ENCODE results near the gene YTHDC1. TPM values are rescaled to one million over a fixed set of nuclear protein-coding genes. Genes with fewer than 3 reads are reported as not detected.

Gene YTHDC1
- total RNA-seq, 2 donors from 2014 or later: 170 to 184 TPM

GRCh38 chr4:68388347-68388865 is 38.5 kb upstream of the YTHDC1 start:
- Histone ChIP-seq H3K9me3 (ENCODE audit: control insufficient read depth, low read length) (no peaks in the 10 kb centered on the region), H3K27ac (ENCODE audit: low read depth, low read length) (no peak overlapping the region), H3K4me1 (ENCODE audit: control insufficient read depth, insufficient read depth, low read length) (peaks cover 10% of the 10 kb centered on the region), H3K36me3 (ENCODE audit: control insufficient read depth, insufficient read depth, low read length) (no peaks in the 10 kb centered on the region), H3K27me3 (ENCODE audit: control insufficient read depth, insufficient read depth, low read length, poor library complexity, severe bottlenecking) (no peaks in the 10 kb centered on the region), H3K9ac (ENCODE audit: extremely low read depth, low read length, poor library complexity, severe bottlenecking) (no peak overlapping the region), H3K4me3 (ENCODE audit: low read length) (no peak overlapping the region)
- Mint-ChIP-seq H3K36me3 (ENCODE audit: low read depth) (no peaks in the 10 kb centered on the region), H3K4me1 (peaks cover 34% of the 10 kb centered on the region), H3K9me3 (no peaks in the 10 kb centered on the region), H3K4me3 (no peak overlapping the region), H3K27ac (peak overlapping the region; percentile 31), H3K27me3 (ENCODE audit: insufficient read depth) (no peaks in the 10 kb centered on the region)
- DNase-seq: no peak
- WGBS, 2 experiments (ENCODE audit: insufficient coverage in 1 of 2, insufficient read length in 1 of 2): 92% methylated on average over 3 of the region's 4 CpGs; no CpG with 5 or more reads in 1 of the 2 experiments
- TF ChIP-seq CTCF (conservative IDR thresholded peaks at IDR 0.05): no peak

- H3K27me3 ChIP-seq (ENCODE audit: control insufficient read depth, insufficient read depth, low read length, poor library complexity, severe bottlenecking): no peaks in the 10 kb centered on the region
- H3K4me3 ChIP-seq (ENCODE audit: low read length): no peak overlapping the region
- DNase-seq: no peak
- Mint-ChIP-seq H3K4me1 (peaks cover 25% of the 10 kb centered on the region), H3K36me3 (ENCODE audit: low read depth) (no peaks in the 10 kb centered on the region), H3K27me3 (ENCODE audit: insufficient read depth) (no peaks in the 10 kb centered on the region), H3K4me3 (no peak overlapping the region), H3K9me3 (no peaks in the 10 kb centered on the region), H3K27ac (no peak overlapping the region)
- peaks cover 5% of the 10 kb centered on the region for H3K4me1 ChIP-seq (ENCODE audit: control insufficient read depth, insufficient read depth, low read length)
- 100% methylated on average over 1 to 2 of the region's 2 CpGs for WGBS, 2 experiments (ENCODE audit: insufficient coverage in 1 of 2, insufficient read length in 1 of 2)
- H3K36me3 ChIP-seq (ENCODE audit: control insufficient read depth, insufficient read depth, low read length): no peaks in the 10 kb centered on the region
- no peaks in the 10 kb centered on the region for H3K9me3 ChIP-seq (ENCODE audit: control insufficient read depth, low read length)
- H3K27ac ChIP-seq (ENCODE audit: low read depth, low read length): no peak overlapping the region
- H3K9ac ChIP-seq (ENCODE audit: extremely low read depth, low read length, poor library complexity, severe bottlenecking): no peak overlapping the region
- TF ChIP-seq CTCF (conservative IDR thresholded peaks at IDR 0.05): no peak
These were observed 35.4 kb upstream of the YTHDC1 start for GRCh38 chr4:68385267-68385666.

- H3K27ac ChIP-seq (ENCODE audit: low read depth, low read length): no peak overlapping the region
- Mint-ChIP-seq H3K4me3 (no peak overlapping the region), H3K36me3 (ENCODE audit: low read depth) (no peaks in the 10 kb centered on the region), H3K9me3 (no peaks in the 10 kb centered on the region), H3K27me3 (ENCODE audit: insufficient read depth) (no peaks in the 10 kb centered on the region), H3K27ac (no peak overlapping the region), H3K4me1 (peaks cover 20% of the 10 kb centered on the region)
- H3K9ac ChIP-seq (ENCODE audit: extremely low read depth, low read length, poor library complexity, severe bottlenecking): no peak overlapping the region
- no peak overlapping the region for H3K4me3 ChIP-seq (ENCODE audit: low read length)
- H3K9me3 ChIP-seq (ENCODE audit: control insufficient read depth, low read length): no peaks in the 10 kb centered on the region
- H3K27me3 ChIP-seq (ENCODE audit: control insufficient read depth, insufficient read depth, low read length, poor library complexity, severe bottlenecking): no peaks in the 10 kb centered on the region
- no peaks in the 10 kb centered on the region for H3K36me3 ChIP-seq (ENCODE audit: control insufficient read depth, insufficient read depth, low read length)
- TF ChIP-seq CTCF (conservative IDR thresholded peaks at IDR 0.05): no peak
- no peaks in the 10 kb centered on the region for H3K4me1 ChIP-seq (ENCODE audit: control insufficient read depth, insufficient read depth, low read length)
- no peak for DNase-seq
- 64 to 85% methylated on average over 1 to 3 of the region's 3 CpGs for WGBS, 2 experiments (ENCODE audit: insufficient coverage in 1 of 2, insufficient read length in 1 of 2)
These were observed 33.2 kb upstream of the YTHDC1 start for GRCh38 chr4:68383115-68383514.

Measured in endodermal cell (in vitro differentiated cells).